Osteoblast (primary cell): ENCODE measurements around the gene HMGN5. TPM values are rescaled to one million over a fixed set of nuclear protein-coding genes. Genes with fewer than 3 reads are reported as not detected.

ENCODE experiments used
- DNase-seq: peaks from one replicate; pipeline ENCODE4 v3.0.0; 2011; ENCODE audit warnings: low spot score, mixed read lengths; ENCODE audit not compliant: insufficient read length; ENCODE audit errors: missing footprints
- H2AFZ ChIP-seq: 2 replicates; pipeline ENCODE4 v1.6.0; 2011; ENCODE audit warnings: mild to moderate bottlenecking, low read length
- H3K27ac ChIP-seq: 2 replicates; pipeline ENCODE4 v1.5.1; 2011; ENCODE audit warnings: mild to moderate bottlenecking, low read depth, low read length, moderate library complexity
- H3K27me3 ChIP-seq: 2 replicates; pipeline ENCODE4 v1.6.0; 2012; ENCODE audit warnings: mild to moderate bottlenecking, control low read depth, inconsistent platforms, low read length, moderate library complexity; ENCODE audit not compliant: insufficient read depth
- H3K36me3 ChIP-seq: 2 replicates; pipeline ENCODE4 v1.5.1; 2011; ENCODE audit warnings: mild to moderate bottlenecking, low read length, control low read depth, moderate library complexity; ENCODE audit not compliant: insufficient read depth
- H3K4me1 ChIP-seq: 2 replicates; pipeline ENCODE4 v1.5.1; 2011; ENCODE audit warnings: mild to moderate bottlenecking, low read length, control low read depth, moderate library complexity; ENCODE audit not compliant: insufficient read depth
- H3K4me2 ChIP-seq: 2 replicates; pipeline ENCODE4 v1.6.0; 2011; ENCODE audit warnings: mild to moderate bottlenecking, low read length; ENCODE audit not compliant: insufficient read depth
- H3K4me3 ChIP-seq: fragments of 200-600 bp; sonication (generic); 3 replicates; pipeline ENCODE4 v1.5.1; 2012; ENCODE audit warnings: mild to moderate bottlenecking, low read length, inconsistent platforms; ENCODE audit not compliant: insufficient read depth
- H3K79me2 ChIP-seq: 2 replicates; pipeline ENCODE4 v1.6.0; 2012; ENCODE audit warnings: mild to moderate bottlenecking, low read length, control low read depth, inconsistent platforms; ENCODE audit not compliant: insufficient read depth
- H3K9me3 ChIP-seq: 2 replicates; pipeline ENCODE4 v1.5.1; 2011; ENCODE audit warnings: low read depth, low read length, control low read depth
- H4K20me1 ChIP-seq: 2 replicates; pipeline ENCODE4 v1.6.0; 2012; ENCODE audit warnings: mild to moderate bottlenecking, low read length, control low read depth; ENCODE audit not compliant: insufficient read depth
- CTCF ChIP-seq: IDR thresholded peaks from 2 replicates; pipeline ENCODE4 v1.5.1; 2011; ENCODE audit warnings: mild to moderate bottlenecking, low read depth, low read length, moderate library complexity; ENCODE audit errors: extremely low read depth
- total RNA-seq: library from RNA; depleted of rRNA; stranded (reverse); fragments of >200 nt; gene quantifications from 2 replicates; pipeline ENCODE4 v1.2.3, GENCODE V29; 2012

HMGN5 gene
- 0.88 and 1.8 TPM in 2 replicates for total RNA-seq

GRCh38 chrX:81201671-81202455, at the start of gene HMGN5, which contains the start of gene SH3BGRL:
Gene HMGN5, minus strand, starts transcription at chrX:81201913. Its CDS starts 80,364 bp downstream, at chrX:81121549.
Gene SH3BGRL, plus strand, starts transcription at chrX:81202102. Its CDS starts 99 bp downstream, at chrX:81202201.
- Histone ChIP-seq H3K79me2 (peaks cover 40% of the 10 kb centered on the region), H3K9me3 (no peaks in the 10 kb centered on the region), H3K4me1 (peaks cover 2% of the 10 kb centered on the region), H3K27ac (peak within 1 kb of the TSS; percentile 86), H3K4me3 (peak within 1 kb of the TSS; percentile 81), H4K20me1 (no peaks in the 10 kb centered on the region), H3K36me3 (no peaks in the 10 kb centered on the region), H3K4me2 (peak within 1 kb of the TSS; percentile 76), H3K27me3 (no peaks in the 10 kb centered on the region), H2AFZ (peak within 1 kb of the TSS; percentile 78)
- peak; percentile 59 for DNase-seq
- no peak for TF ChIP-seq CTCF

GRCh38 chrX:81241753-81242152, 40.0 kb upstream of the HMGN5 start:
- Histone ChIP-seq H3K79me2 (no peaks in the 10 kb centered on the region), H4K20me1 (no peaks in the 10 kb centered on the region), H3K9me3 (no peaks in the 10 kb centered on the region), H3K27ac (no peak overlapping the region), H2AFZ (no peak overlapping the region), H3K4me3 (no peak overlapping the region), H3K27me3 (no peaks in the 10 kb centered on the region), H3K4me1 (no peaks in the 10 kb centered on the region), H3K36me3 (no peaks in the 10 kb centered on the region), H3K4me2 (no peak overlapping the region)
- DNase-seq = no peak
- no peak for TF ChIP-seq CTCF

GRCh38 chrX:81240701-81241331, 39.1 kb upstream of the HMGN5 start:
- TF ChIP-seq CTCF = no peak
- Histone ChIP-seq H3K4me2 (no peak overlapping the region), H3K27me3 (no peaks in the 10 kb centered on the region), H3K27ac (no peak overlapping the region), H3K79me2 (no peaks in the 10 kb centered on the region), H2AFZ (no peak overlapping the region), H4K20me1 (no peaks in the 10 kb centered on the region), H3K4me1 (no peaks in the 10 kb centered on the region), H3K4me3 (no peak overlapping the region), H3K9me3 (no peaks in the 10 kb centered on the region), H3K36me3 (no peaks in the 10 kb centered on the region)
- DNase-seq = no peak

GRCh38 chrX:81238166-81238565, 36.5 kb upstream of the HMGN5 start:
- H3K27ac ChIP-seq = no peak overlapping the region
- no peak for DNase-seq
- H3K4me2 ChIP-seq = no peak overlapping the region
- no peak overlapping the region for H3K4me3 ChIP-seq
- no peaks in the 10 kb centered on the region for H4K20me1 ChIP-seq
- H3K36me3 ChIP-seq = no peaks in the 10 kb centered on the region
- no peaks in the 10 kb centered on the region for H3K4me1 ChIP-seq
- no peaks in the 10 kb centered on the region for H3K79me2 ChIP-seq
- no peak for TF ChIP-seq CTCF
- no peaks in the 10 kb centered on the region for H3K27me3 ChIP-seq
- no peak overlapping the region for H2AFZ ChIP-seq
- H3K9me3 ChIP-seq = no peaks in the 10 kb centered on the region
